ENCODE results near the gene SLC7A7. TPM values are rescaled to one million over a fixed set of nuclear protein-coding genes. Genes with fewer than 3 reads are reported as not detected.
"Not testable (repeated sequence)": the region's sequence is repeated elsewhere in the genome, so short reads cannot be mapped to it uniquely, and the experiment has no call there.

SLC7A7 gene
- total and polyA plus RNA-seq, 4 donors, result 2.8 to 14.3 (median 8.8) TPM

GRCh38 chr14:22778084-22778483, 37.2 kb downstream of the SLC7A7 start:
- no peak overlapping the region for H3K9ac ChIP-seq (ENCODE audit: low read depth in 1 of 2, low read length in 2 of 2)
- H3K4me3 ChIP-seq (ENCODE audit: low read depth in 1 of 3, low read length in 3 of 3), result no peak overlapping the region
- no peaks in the 10 kb centered on the region for H3K4me1 ChIP-seq (ENCODE audit: control insufficient read depth in 4 of 4, insufficient read depth in 4 of 4, low read length in 3 of 4)
- H3K27ac ChIP-seq (ENCODE audit: low read depth in 1 of 2, low read length in 2 of 2), result no peak overlapping the region
- 77% methylated on average over 2 of the region's 2 CpGs for WGBS
- peaks cover 0 to 19% (median 10%) of the 10 kb centered on the region in 4 donors for H3K36me3 ChIP-seq (ENCODE audit: control insufficient read depth in 4 of 4, insufficient read depth in 3 of 4, low read depth in 1 of 4, low read length in 3 of 4)
- TF ChIP-seq SP1 (IDR thresholded peaks at IDR 0.05), result no peak
- TF ChIP-seq MAX (IDR thresholded peaks at IDR 0.05), result no peak
- no peak for TF ChIP-seq CTCF (IDR thresholded peaks at IDR 0.05; ENCODE audit: low read depth, low read length, missing input control)
- TF ChIP-seq ATF3 (IDR thresholded peaks at IDR 0.05), result no peak
- no peak for TF ChIP-seq JUND (IDR thresholded peaks at IDR 0.05)
- TF ChIP-seq HNF4G (IDR thresholded peaks at IDR 0.05), result no peak
- TF ChIP-seq HNF4A (conservative IDR thresholded peaks at IDR 0.05), result no peak
- no peak for TF ChIP-seq ZBTB33 (IDR thresholded peaks at IDR 0.05)
- no peak for TF ChIP-seq RXRA (IDR thresholded peaks at IDR 0.05)
- no peak for TF ChIP-seq REST (IDR thresholded peaks at IDR 0.05)
- no peak for TF ChIP-seq YY1 (IDR thresholded peaks at IDR 0.05)
- no peaks in the 10 kb centered on the region for H3K27me3 ChIP-seq (ENCODE audit: control insufficient read depth in 4 of 4, insufficient read depth in 4 of 4, low read length in 3 of 4)
- H3K9me3 ChIP-seq (ENCODE audit: control insufficient read depth in 4 of 4, low read length in 3 of 4), result no peaks in the 10 kb centered on the region
- no peak for DNase-seq (ENCODE audit: low spot score)

- not testable (repeated sequence) for H3K4me3 ChIP-seq (ENCODE audit: low read depth in 1 of 3, low read length in 3 of 3); H3K27ac ChIP-seq (ENCODE audit: low read depth in 1 of 2, low read length in 2 of 2); H3K9me3 ChIP-seq (ENCODE audit: control insufficient read depth in 4 of 4, low read length in 3 of 4); H3K4me1 ChIP-seq (ENCODE audit: control insufficient read depth in 4 of 4, insufficient read depth in 4 of 4, low read length in 3 of 4); H3K27me3 ChIP-seq (ENCODE audit: control insufficient read depth in 4 of 4, insufficient read depth in 4 of 4, low read length in 3 of 4); H3K9ac ChIP-seq (ENCODE audit: low read depth in 1 of 2, low read length in 2 of 2); DNase-seq (ENCODE audit: low spot score)
- peaks cover 0 to 22% (median 11%) of the 10 kb centered on the region in 4 donors for H3K36me3 ChIP-seq (ENCODE audit: control insufficient read depth in 4 of 4, insufficient read depth in 3 of 4, low read depth in 1 of 4, low read length in 3 of 4)
- 94% methylated on average over 8 of the region's 8 CpGs for WGBS
Measured at GRCh38 chr14:22776849-22777248, 38.4 kb downstream of the SLC7A7 start.

Data from liver (tissue), 9 donors.